Subcutaneous adipose tissue (tissue), 4 donors: ENCODE results near the gene SLC29A1. TPM values are rescaled to one million over a fixed set of nuclear protein-coding genes. Genes with fewer than 3 reads are reported as not detected.

Experiments used
- small RNA-seq: library from RNA; depleted of rRNA; stranded (forward); fragments of <200 nt; gene quantifications from one replicate; pipeline ENCODE3, GENCODE V24; 2016
- total RNA-seq, 4 donors: library from RNA; depleted of rRNA; stranded (reverse); fragments of >200 nt; gene quantifications; one replicate each; pipeline ENCODE4 v1.1.0, GENCODE V29; 2016
- TF ChIP-seq, protein P1 (sequence below): fragments of 450-650 bp; IDR thresholded peaks from one replicate; pipeline ENCODE4 v1.5.1; 2016; ENCODE audit warnings: low read depth, mild to moderate bottlenecking, control low read depth, antibody characterized with exemption, moderate library complexity

SLC29A1 gene
- total RNA-seq, 4 donors from 2014 or later, result 86.3 to 150 (median 113) TPM

DNA sequence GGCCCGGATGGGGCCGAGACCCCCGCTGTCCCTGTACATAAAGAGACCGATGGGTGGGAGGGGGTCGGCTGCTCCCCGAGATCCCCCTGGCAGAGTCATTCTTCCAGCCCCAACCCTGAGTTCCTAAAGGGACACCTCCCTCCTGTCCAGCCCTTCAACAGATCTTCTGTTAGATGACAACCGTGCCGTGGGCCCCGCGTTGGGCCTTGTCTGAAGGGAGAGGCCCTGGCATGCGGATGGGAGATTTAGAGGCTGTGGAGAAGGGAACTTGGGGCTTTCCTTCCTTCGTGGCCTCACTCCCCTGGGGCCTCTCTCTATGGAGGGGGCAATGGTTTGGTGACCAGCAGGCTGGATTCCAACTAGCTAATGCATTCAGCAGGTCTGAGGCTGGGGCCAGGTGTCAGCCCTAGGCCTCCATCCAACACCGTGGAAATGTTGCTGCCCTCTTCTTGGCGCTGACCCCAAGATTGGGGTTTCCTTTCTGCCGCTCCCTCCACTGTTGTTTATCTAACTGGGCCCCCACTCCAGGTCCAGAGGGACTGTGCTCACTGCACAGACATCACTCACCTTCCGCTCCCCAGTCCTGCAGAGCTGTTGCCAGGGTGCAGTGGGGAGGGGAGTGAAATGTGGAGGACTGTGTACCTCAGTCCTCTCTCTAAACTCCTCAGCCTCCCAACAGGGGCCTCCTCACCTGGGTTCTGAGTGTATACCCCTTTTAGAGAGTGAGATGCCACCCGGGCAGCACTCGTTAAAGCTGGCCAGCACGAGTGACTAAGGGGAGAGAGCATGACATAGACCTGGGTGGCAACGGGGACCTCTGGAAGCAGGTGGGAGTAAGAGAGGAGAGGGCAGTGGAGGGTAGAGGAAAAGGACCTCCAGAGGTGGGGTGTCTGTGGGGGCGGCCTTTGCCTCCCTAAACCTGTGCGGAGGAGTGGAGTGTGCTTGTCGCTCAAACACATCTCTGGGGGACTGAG, 53.6 kb downstream of the SLC29A1 start:
- TF ChIP-seq, protein P1, sequence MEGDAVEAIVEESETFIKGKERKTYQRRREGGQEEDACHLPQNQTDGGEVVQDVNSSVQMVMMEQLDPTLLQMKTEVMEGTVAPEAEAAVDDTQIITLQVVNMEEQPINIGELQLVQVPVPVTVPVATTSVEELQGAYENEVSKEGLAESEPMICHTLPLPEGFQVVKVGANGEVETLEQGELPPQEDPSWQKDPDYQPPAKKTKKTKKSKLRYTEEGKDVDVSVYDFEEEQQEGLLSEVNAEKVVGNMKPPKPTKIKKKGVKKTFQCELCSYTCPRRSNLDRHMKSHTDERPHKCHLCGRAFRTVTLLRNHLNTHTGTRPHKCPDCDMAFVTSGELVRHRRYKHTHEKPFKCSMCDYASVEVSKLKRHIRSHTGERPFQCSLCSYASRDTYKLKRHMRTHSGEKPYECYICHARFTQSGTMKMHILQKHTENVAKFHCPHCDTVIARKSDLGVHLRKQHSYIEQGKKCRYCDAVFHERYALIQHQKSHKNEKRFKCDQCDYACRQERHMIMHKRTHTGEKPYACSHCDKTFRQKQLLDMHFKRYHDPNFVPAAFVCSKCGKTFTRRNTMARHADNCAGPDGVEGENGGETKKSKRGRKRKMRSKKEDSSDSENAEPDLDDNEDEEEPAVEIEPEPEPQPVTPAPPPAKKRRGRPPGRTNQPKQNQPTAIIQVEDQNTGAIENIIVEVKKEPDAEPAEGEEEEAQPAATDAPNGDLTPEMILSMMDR, result no peak

DNA sequence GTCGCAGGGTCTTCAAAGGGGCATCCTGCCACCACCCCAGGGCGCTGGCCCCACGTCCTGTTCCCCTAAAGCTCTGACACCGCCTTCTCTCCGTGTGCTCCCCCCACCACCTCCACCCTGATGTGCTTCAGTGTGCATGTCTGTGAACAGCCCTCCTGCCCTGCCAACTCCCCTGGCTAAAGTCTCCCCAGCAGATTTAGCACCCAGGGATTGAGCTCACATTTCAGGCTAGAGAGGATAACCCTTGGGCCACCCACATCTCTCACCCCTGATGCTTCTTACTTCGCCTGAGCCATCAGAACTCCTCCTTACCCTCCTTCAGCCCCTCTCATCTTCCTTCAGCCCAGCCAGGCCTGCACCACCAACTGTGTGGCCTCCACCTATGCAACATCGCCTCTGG, 54.4 kb downstream of the SLC29A1 start:
- TF ChIP-seq, protein P1, result no peak

DNA sequence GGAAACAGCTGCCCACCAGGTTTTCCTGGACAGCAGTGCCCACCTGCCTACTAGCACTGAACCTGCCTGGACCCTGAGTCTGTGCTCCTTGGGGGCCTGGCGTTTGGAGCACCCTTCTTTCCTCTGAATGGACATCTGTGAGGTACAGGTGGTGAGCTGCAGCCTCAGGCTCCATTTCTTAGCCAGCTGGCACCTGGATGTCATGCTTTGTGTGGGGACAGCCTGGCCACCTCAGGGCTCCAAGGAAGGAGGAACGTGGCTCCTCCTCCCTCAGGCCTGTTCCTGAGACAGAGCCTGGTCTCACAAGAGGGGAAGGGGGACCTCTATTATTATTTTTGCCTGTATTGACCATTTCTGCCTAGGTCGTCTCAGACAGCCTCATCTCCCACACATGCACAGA, 54.9 kb downstream of the SLC29A1 start:
- TF ChIP-seq, protein P1, result no peak

DNA sequence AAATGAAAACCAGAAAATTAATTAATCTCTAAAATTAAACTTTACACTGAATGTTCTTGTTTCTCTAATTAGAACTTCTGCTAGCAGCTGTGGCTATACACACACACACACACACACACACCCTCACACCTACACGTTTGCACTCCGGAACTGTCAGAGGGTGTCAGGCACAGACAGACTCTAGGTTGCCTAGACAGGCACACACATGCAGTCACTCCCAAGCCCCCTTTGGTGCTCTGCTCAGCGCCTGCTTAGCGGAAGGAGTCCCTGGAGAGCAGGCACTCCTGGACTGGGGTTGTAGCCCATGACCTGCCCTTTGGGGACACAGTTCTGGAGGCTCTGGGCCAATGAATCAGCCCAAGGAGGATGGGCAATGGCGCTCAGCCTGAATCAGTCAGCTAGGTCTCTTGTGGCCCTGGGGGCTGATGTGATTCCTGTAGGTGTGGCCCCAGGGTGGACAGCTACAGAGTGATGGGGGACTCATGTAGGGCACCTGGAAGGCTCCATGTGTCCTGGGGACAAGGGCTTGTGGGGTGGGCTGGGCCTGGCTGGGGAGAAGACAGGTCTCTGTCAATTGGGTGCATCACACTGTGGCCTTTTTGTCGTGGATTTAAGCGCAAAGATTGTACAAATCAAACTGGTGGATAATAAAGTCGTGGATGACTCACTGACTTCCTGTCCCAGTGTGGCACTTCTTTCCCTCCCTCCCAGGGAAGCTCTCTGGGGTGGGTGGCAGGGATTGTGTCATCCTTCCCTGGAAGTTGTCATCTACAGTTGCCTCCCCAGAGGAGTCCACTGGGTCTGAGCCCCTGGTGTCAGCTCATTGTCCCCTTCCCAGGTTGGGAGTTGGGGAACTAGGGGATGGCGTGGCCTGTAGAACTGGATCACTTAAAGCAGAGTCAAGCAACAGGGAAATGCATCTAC, 55.6 kb downstream of the SLC29A1 start:
- TF ChIP-seq, protein P1, result no peak

Small RNA genes lying within 50 kb of the gene (small RNA-seq; reads per million reads assigned to genes)
- gene RN7SL811P, result not detected

Other genes starting within 250 kb of the SLC29A1 start
- gene MRPL14, start 96.1 kb upstream of the SLC29A1 start, total RNA-seq, result 10 to 100 TPM; 26.2 to 30.8 (median 27.6) TPM
- gene TMEM63B, start 96.0 kb upstream of the SLC29A1 start, total RNA-seq, result 10 to 100 TPM; 11.9 to 15.3 (median 14.9) TPM
- 1 to 10 TPM in 2 of 4 donors, under 1 TPM in 1, not detected in 1; 0.68 to 3.2 (median 1.1) TPM for gene CAPN11, start 64.8 kb upstream of the SLC29A1 start, total RNA-seq
- gene MYMX, start 6.7 kb upstream of the SLC29A1 start, total RNA-seq, result 1 to 10 TPM in 3 of 4 donors, under 1 TPM in 1; 0.98 to 2.6 (median 1.8) TPM
- 100 to 1,000 TPM; 457 to 750 (median 477) TPM for gene HSP90AB1, start 23.5 kb downstream of the SLC29A1 start, total RNA-seq
- gene SLC35B2, start 33.9 kb downstream of the SLC29A1 start, total RNA-seq, result 10 to 100 TPM; 14.2 to 30.3 (median 25.8) TPM
- 1 to 10 TPM; 2.1 to 9.0 (median 5.5) TPM for gene NFKBIE, start 42.0 kb downstream of the SLC29A1 start, total RNA-seq
- gene TMEM151B, start 46.9 kb downstream of the SLC29A1 start, total RNA-seq, result not detected
- 10 to 100 TPM in 1 of 4 donors, 1 to 10 TPM in 3; 3.8 to 12.1 (median 6.6) TPM for gene AARS2, start 89.8 kb downstream of the SLC29A1 start, total RNA-seq
- not detected for gene SPATS1, start 119.1 kb downstream of the SLC29A1 start, total RNA-seq
- 10 to 100 TPM; 16.5 to 25.9 (median 18.7) TPM for gene CDC5L, start 164.1 kb downstream of the SLC29A1 start, total RNA-seq